ENCODE data around the gene EHD2. TPM values are rescaled to one million over a fixed set of nuclear protein-coding genes. Genes with fewer than 3 reads are reported as not detected.

The EHD2 gene, protein sequence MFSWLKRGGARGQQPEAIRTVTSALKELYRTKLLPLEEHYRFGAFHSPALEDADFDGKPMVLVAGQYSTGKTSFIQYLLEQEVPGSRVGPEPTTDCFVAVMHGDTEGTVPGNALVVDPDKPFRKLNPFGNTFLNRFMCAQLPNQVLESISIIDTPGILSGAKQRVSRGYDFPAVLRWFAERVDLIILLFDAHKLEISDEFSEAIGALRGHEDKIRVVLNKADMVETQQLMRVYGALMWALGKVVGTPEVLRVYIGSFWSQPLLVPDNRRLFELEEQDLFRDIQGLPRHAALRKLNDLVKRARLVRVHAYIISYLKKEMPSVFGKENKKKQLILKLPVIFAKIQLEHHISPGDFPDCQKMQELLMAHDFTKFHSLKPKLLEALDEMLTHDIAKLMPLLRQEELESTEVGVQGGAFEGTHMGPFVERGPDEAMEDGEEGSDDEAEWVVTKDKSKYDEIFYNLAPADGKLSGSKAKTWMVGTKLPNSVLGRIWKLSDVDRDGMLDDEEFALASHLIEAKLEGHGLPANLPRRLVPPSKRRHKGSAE
- total RNA-seq: 83.3 and 88.2 TPM in 2 replicates

DNA sequence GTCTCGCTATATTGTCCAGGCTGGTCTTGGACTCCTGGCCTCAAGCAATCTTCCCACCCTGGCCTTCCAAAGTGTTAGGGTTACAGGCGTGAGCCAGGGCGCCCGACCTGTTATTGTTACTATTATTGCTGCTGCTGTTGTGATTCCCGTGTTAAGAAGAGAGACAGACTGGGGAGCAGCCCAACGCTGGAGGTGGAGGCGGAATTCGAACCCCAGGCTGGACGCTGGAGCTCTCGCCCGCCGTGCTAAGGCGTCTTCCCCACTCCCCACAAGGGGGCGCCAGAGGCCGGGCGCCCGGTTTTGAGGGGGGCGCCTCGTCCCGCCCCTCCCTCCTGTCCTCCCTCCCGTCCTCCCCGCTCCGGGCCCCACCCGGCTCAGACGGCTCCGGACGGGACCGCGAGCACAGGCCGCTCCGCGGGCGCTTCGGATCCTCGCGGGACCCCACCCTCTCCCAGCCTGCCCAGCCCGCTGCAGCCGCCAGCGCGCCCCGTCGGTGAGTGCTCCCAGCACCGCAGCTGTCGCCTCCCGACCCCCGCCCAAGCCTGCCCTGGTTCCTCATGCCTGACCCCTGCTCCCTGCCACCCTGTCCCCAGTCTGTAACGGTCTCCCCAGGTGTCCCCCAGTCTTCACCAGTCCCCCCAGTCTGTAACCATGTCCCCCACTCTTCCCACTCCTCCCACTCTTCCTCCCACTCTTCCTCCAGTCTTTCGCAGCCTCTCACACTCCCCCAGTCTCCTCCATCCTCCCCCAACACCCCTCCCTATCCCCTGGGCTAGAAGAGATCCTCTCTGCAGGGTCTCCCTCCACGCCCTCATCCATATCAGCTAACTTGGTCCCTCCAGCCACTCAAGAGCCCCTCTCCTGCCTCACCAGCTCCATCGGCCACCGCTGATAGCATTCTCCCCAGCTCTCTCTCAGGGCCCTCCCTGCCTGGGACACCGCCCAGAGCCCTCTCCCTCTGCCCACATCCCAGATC lies at the start of gene EHD2:
EHD2 (plus strand) TSS at position 377 of the 976 bp plus-strand sequence. CDS start 3,191 bp downstream, outside the sequence.

DNA sequence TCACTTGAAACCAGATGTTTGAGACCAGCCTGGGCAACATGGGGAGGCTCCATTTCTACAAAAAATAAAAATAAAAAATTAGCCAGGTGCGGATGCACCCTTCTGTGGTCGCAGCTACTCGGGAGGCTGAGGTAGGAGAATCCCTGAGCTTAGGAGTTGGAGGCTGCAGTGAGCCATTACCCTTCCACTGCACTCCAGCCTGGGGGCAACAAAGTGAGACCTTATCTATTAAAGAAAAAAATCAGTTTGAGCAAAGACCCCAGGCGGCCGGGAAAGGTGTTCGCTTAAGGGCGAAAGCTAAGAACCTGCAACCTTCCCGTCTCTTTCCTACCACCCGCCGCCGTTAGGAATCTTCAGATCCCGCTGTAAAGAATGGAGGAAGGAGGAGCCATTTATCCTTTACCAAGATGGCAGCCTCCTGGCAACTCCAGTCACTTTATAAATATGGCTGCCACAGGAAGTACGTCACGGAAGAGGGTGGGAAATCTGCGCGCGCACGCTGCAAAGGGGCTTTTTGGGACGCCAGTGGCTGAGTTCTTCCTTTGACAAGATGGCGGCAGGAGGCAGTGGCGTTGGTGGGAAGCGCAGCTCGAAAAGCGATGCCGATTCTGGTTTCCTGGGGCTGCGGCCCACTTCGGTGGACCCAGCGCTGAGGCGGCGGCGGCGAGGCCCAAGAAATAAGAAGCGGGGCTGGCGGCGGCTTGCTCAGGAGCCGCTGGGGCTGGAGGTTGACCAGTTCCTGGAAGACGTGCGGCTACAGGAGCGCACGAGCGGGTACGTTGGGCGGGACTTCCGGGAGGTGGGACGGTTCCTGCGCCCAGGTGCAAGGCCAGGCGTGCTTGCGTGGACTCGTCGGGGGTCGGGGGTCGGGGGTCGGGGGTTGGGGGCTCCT lies 32.0 kb downstream of the EHD2 start, which contains the start of gene NOP53:
NOP53 (plus strand) TSS at position 537 of the 892 bp plus-strand sequence; CDS start at position 551, 14 bp downstream.

DNA sequence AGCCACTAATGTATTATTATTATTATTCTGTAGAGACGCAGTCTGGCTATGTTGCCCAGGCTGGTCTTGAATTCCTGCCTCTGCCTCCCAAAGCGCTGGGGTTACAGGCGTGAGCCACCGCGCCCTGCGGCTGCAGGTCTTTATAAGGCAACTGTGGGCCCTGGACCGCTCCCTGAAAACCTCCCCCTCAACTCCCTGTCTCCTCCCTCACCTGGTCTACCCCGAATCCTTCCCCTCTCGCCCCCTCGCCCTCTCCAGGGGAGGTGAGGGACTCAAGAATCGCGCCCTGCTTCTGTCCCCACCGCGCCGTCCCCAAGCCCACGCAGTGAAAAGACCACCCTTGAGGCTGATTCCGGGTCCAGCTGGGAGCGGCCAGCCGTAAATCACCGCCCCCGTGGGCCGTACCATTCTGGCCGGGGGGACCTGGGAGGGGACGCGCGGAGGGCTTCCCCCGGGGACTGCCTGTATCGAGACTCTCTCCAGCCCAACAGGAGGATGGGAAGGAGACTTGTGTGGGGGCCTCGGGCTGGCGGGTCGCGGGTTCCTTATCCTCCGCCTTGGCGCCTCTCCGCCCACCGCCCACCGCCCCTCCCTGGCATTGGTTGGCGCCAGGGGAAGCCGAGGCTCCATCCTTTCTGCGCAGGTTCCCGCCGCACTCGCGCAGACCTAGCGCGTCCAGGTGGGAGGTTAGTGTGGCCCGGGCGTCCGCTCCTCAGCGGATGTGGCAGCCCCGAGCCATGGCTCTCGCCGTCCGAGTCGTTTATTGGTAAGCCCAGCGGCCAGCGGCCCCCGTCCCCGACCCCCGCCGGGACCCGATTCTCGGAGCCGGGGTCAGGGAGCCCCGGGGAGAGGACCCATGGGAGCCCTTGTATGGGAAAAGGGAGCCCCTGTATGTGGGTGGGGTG lies 65.1 kb downstream of the EHD2 start, which contains the start of gene SELENOW:
SELENOW (plus strand) TSS at position 655 of the 905 bp plus-strand sequence; CDS start at position 738, 83 bp downstream.

Other genes starting within 250 kb of the EHD2 start
- gene SLC8A2, start 241.5 kb upstream of the EHD2 start, total RNA-seq: under 0.01 TPM in 1 of 2 replicates, not detected in the other
- 3.4 and 5.5 TPM in 2 replicates for gene KPTN, start 229.2 kb upstream of the EHD2 start, total RNA-seq
- 36.2 and 57.1 TPM in 2 replicates for gene NAPA, start 198.4 kb upstream of the EHD2 start, total RNA-seq
- not detected in 2 replicates for gene ZNF541, start 140.3 kb upstream of the EHD2 start, total RNA-seq
- 2.2 and 3.0 TPM in 2 replicates for gene BICRA, start 104.3 kb upstream of the EHD2 start, total RNA-seq
- 76.1 and 115 TPM in 2 replicates for gene NOP53, start 32.1 kb downstream of the EHD2 start, total RNA-seq
- 209 and 217 TPM in 2 replicates for gene SELENOW, start 65.3 kb downstream of the EHD2 start, total RNA-seq
- gene TPRX1, start 91.1 kb downstream of the EHD2 start, total RNA-seq: not detected in 2 replicates
- gene CRX, start 108.5 kb downstream of the EHD2 start, total RNA-seq: not detected in 2 replicates
- not detected in 2 replicates for gene TPRX2, start 145.8 kb downstream of the EHD2 start, total RNA-seq
- not detected in 2 replicates for gene SULT2A1, start 172.9 kb downstream of the EHD2 start, total RNA-seq

Data from tracheal epithelial cell (primary cell).